Trophoblast cell (in vitro differentiated cells and primary cell): ENCODE measurements around the gene SMPD3.

Experiments used
- DNase-seq, 2 donors: peaks; one replicate each; pipeline ENCODE4 v3.0.0-alpha.2; 2016
- H2AFZ ChIP-seq: 2 replicates; pipeline ENCODE4 v1.6.1; 2013; ENCODE audit warnings: low read length, moderate library complexity, mild to moderate bottlenecking; ENCODE audit not compliant: insufficient read depth, poor library complexity
- H2AK5ac ChIP-seq: 2 replicates; pipeline ENCODE4 v1.6.1; 2013; ENCODE audit warnings: mild to moderate bottlenecking, low read length
- H2BK120ac ChIP-seq: 2 replicates; pipeline ENCODE4 v1.6.1; 2013; ENCODE audit warnings: low read length, mild to moderate bottlenecking, moderate library complexity; ENCODE audit not compliant: insufficient read depth, poor library complexity
- H2BK12ac ChIP-seq: 2 replicates; pipeline ENCODE4 v1.6.1; 2013; ENCODE audit warnings: mild to moderate bottlenecking, low read length, moderate library complexity
- H2BK5ac ChIP-seq: 2 replicates; pipeline ENCODE4 v1.6.1; 2013; ENCODE audit warnings: low read length, low read depth, moderate library complexity, mild to moderate bottlenecking; ENCODE audit not compliant: poor library complexity
- H3K14ac ChIP-seq: 2 replicates; pipeline ENCODE4 v1.6.1; 2013; ENCODE audit warnings: mild to moderate bottlenecking, low read length
- H3K18ac ChIP-seq: 2 replicates; pipeline ENCODE4 v1.6.1; 2013; ENCODE audit warnings: mild to moderate bottlenecking, low read length
- H3K23ac ChIP-seq: 2 replicates; pipeline ENCODE4 v1.6.1; 2013; ENCODE audit warnings: low read length
- H3K27ac ChIP-seq: 2 replicates; pipeline ENCODE4 v1.5.1; 2013; ENCODE audit warnings: low read depth, mild to moderate bottlenecking, inconsistent platforms, low read length, moderate library complexity
- H3K27me3 ChIP-seq: 2 replicates; pipeline ENCODE4 v1.6.1; 2013; ENCODE audit warnings: inconsistent platforms, mild to moderate bottlenecking, low read length, moderate library complexity; ENCODE audit not compliant: insufficient read depth
- H3K36me3 ChIP-seq, 2 experiments: 1 replicate in 1 of 2; 2 replicates in 1 of 2; pipeline ENCODE4 v1.6.1; 2013; ENCODE audit warnings: low read length in 2 of 2, mild to moderate bottlenecking in 2 of 2, moderate library complexity in 1 of 2; ENCODE audit not compliant: insufficient read depth in 2 of 2, control insufficient read depth in 1 of 2
- H3K4ac ChIP-seq: 2 replicates; pipeline ENCODE4 v1.6.1; 2013; ENCODE audit warnings: low read depth, mild to moderate bottlenecking, low read length, moderate library complexity
- H3K4me1 ChIP-seq, 2 experiments: 1 replicate in 1 of 2; 2 replicates in 1 of 2; pipeline ENCODE4 v1.6.1; 2013; ENCODE audit warnings: low read length in 2 of 2, mild to moderate bottlenecking in 2 of 2, moderate library complexity in 1 of 2; ENCODE audit not compliant: insufficient read depth in 2 of 2, control insufficient read depth in 1 of 2
- H3K4me2 ChIP-seq: 2 replicates; pipeline ENCODE4 v1.6.1; 2013; ENCODE audit warnings: inconsistent platforms, mild to moderate bottlenecking, low read length, moderate library complexity
- H3K4me3 ChIP-seq: 2 replicates; pipeline ENCODE4 v1.5.1; 2013; ENCODE audit warnings: mild to moderate bottlenecking, low read depth, low read length, inconsistent platforms
- H3K79me1 ChIP-seq: one replicate; pipeline ENCODE4 v1.6.1; 2013; ENCODE audit warnings: low read length
- H3K79me2 ChIP-seq: 2 replicates; pipeline ENCODE4 v1.6.1; 2013; ENCODE audit warnings: low read length, mild to moderate bottlenecking; ENCODE audit not compliant: control insufficient read depth, insufficient read depth, poor library complexity
- H3K9ac ChIP-seq: 2 replicates; pipeline ENCODE4 v1.6.1; 2013; ENCODE audit warnings: mild to moderate bottlenecking, low read length
- H3K9me3 ChIP-seq: 2 replicates; pipeline ENCODE4 v1.6.1; 2013; ENCODE audit warnings: low read depth, mild to moderate bottlenecking, control low read depth, inconsistent platforms, low read length; ENCODE audit not compliant: insufficient read depth
- H4K12ac ChIP-seq: 2 replicates; pipeline ENCODE4 v1.6.1; 2013; ENCODE audit warnings: low read depth, mild to moderate bottlenecking, low read length, moderate library complexity
- H4K8ac ChIP-seq: 2 replicates; pipeline ENCODE4 v1.6.1; 2013; ENCODE audit warnings: low read depth, mild to moderate bottlenecking, low read length, moderate library complexity
- H4K91ac ChIP-seq: one replicate; pipeline ENCODE4 v1.6.1; 2013; ENCODE audit warnings: low read depth, mild to moderate bottlenecking, low read length, moderate library complexity
- WGBS: extraction: QIAGEN DNeasy Blood & Tissue Kit; methylation state at CpG from one replicate; pipeline ENCODE4 v1.1.7; 2013; ENCODE audit warnings: missing lambda C conversion rate; ENCODE audit not compliant: insufficient read length, insufficient coverage; ENCODE audit errors: extremely low coverage; 5-methylcytosine and 5-hydroxymethylcytosine counted together

The SMPD3 gene

GRCh38 chr16:68389750-68390371 lies 58.4 kb downstream of the SMPD3 start:
- Histone ChIP-seq H3K4me1 (no peaks in the 10 kb centered on the region), H4K12ac (no peak overlapping the region), H3K9me3 (peaks cover 2% of the 10 kb centered on the region), H3K27ac (no peak overlapping the region), H2BK5ac (no peak overlapping the region), H3K14ac (no peak overlapping the region), H3K79me2 (no peaks in the 10 kb centered on the region), H3K79me1 (no peaks in the 10 kb centered on the region), H3K36me3 (no peaks in the 10 kb centered on the region), H3K18ac (no peak overlapping the region), H2AK5ac (no peak overlapping the region), H2AFZ (no peak overlapping the region), H3K4ac (no peak overlapping the region), H2BK120ac (no peak overlapping the region), H2BK12ac (no peak overlapping the region), H3K23ac (no peak overlapping the region), H4K8ac (no peak overlapping the region), H3K4me2 (no peak overlapping the region), H3K27me3 (no peaks in the 10 kb centered on the region), H4K91ac (no peak overlapping the region), H3K4me3 (no peak overlapping the region), H3K9ac (no peak overlapping the region)
- no peak for DNase-seq
- no CpG with 5 or more reads among the region's 6 CpGs for WGBS

GRCh38 chr16:68389006-68389405 lies 59.3 kb downstream of the SMPD3 start:
- Histone ChIP-seq H4K12ac (no peak overlapping the region), H3K4me1 (peaks cover 0 to 3% of the 10 kb centered on the region in 2 experiments), H2BK120ac (no peak overlapping the region), H3K4ac (no peak overlapping the region), H3K9ac (no peak overlapping the region), H3K27me3 (no peaks in the 10 kb centered on the region), H3K4me2 (no peak overlapping the region), H3K23ac (no peak overlapping the region), H3K4me3 (no peak overlapping the region), H3K27ac (no peak overlapping the region), H2AK5ac (no peak overlapping the region), H4K8ac (no peak overlapping the region), H3K79me1 (no peaks in the 10 kb centered on the region), H3K18ac (no peak overlapping the region), H2AFZ (no peak overlapping the region), H3K9me3 (peaks cover 2% of the 10 kb centered on the region), H3K79me2 (no peaks in the 10 kb centered on the region), H2BK12ac (no peak overlapping the region), H2BK5ac (no peak overlapping the region), H3K14ac (no peak overlapping the region), H3K36me3 (no peaks in the 10 kb centered on the region), H4K91ac (no peak overlapping the region)
- DNase-seq, result no peak
- WGBS, result no CpG with 5 or more reads among the region's 8 CpGs

- H4K91ac ChIP-seq, result no peak overlapping the region
- H2AK5ac ChIP-seq, result no peak overlapping the region
- no peaks in the 10 kb centered on the region for H3K79me2 ChIP-seq
- H3K4me1 ChIP-seq, result peaks cover 0 to 3% of the 10 kb centered on the region in 2 experiments
- H4K8ac ChIP-seq, result no peak overlapping the region
- H3K36me3 ChIP-seq, result no peaks in the 10 kb centered on the region
- H3K27ac ChIP-seq, result no peak overlapping the region
- no peak overlapping the region for H3K14ac ChIP-seq
- H3K4ac ChIP-seq, result no peak overlapping the region
- WGBS, result no CpG with 5 or more reads among the region's 3 CpGs
- no peak overlapping the region for H2AFZ ChIP-seq
- H2BK5ac ChIP-seq, result no peak overlapping the region
- H3K79me1 ChIP-seq, result no peaks in the 10 kb centered on the region
- H3K9ac ChIP-seq, result no peak overlapping the region
- H2BK12ac ChIP-seq, result no peak overlapping the region
- H3K4me2 ChIP-seq, result no peak overlapping the region
- no peak overlapping the region for H3K4me3 ChIP-seq
- H3K9me3 ChIP-seq, result peaks cover 2% of the 10 kb centered on the region
- no peak overlapping the region for H2BK120ac ChIP-seq
- no peak overlapping the region for H3K23ac ChIP-seq
- no peak overlapping the region for H3K18ac ChIP-seq
- H4K12ac ChIP-seq, result no peak overlapping the region
- DNase-seq, result no peak
- H3K27me3 ChIP-seq, result no peaks in the 10 kb centered on the region
Measured at GRCh38 chr16:68388124-68388523, 60.2 kb downstream of the SMPD3 start.

- H2AK5ac ChIP-seq, result no peak overlapping the region
- H3K27ac ChIP-seq, result no peak overlapping the region
- DNase-seq, result no peak
- no peak overlapping the region for H2BK5ac ChIP-seq
- H3K9me3 ChIP-seq, result peaks cover 2% of the 10 kb centered on the region
- no peak overlapping the region for H3K4me3 ChIP-seq
- no peak overlapping the region for H3K18ac ChIP-seq
- H3K36me3 ChIP-seq, result no peaks in the 10 kb centered on the region
- H3K79me1 ChIP-seq, result no peaks in the 10 kb centered on the region
- H3K79me2 ChIP-seq, result no peaks in the 10 kb centered on the region
- no peaks in the 10 kb centered on the region for H3K27me3 ChIP-seq
- H3K23ac ChIP-seq, result no peak overlapping the region
- H3K9ac ChIP-seq, result no peak overlapping the region
- H4K8ac ChIP-seq, result no peak overlapping the region
- no peak overlapping the region for H2AFZ ChIP-seq
- no peak overlapping the region for H3K4ac ChIP-seq
- H2BK12ac ChIP-seq, result no peak overlapping the region
- no peak overlapping the region for H3K4me2 ChIP-seq
- no peak overlapping the region for H4K12ac ChIP-seq
- WGBS, result no CpG with 5 or more reads among the region's 9 CpGs
- no peak overlapping the region for H2BK120ac ChIP-seq
- H4K91ac ChIP-seq, result no peak overlapping the region
- peaks cover 0 to 3% of the 10 kb centered on the region in 2 experiments for H3K4me1 ChIP-seq
- H3K14ac ChIP-seq, result no peak overlapping the region
Measured at GRCh38 chr16:68387301-68387700, 61.0 kb downstream of the SMPD3 start.
